ENCODE measurements around the gene EYA4.

Gene EYA4

DNA sequence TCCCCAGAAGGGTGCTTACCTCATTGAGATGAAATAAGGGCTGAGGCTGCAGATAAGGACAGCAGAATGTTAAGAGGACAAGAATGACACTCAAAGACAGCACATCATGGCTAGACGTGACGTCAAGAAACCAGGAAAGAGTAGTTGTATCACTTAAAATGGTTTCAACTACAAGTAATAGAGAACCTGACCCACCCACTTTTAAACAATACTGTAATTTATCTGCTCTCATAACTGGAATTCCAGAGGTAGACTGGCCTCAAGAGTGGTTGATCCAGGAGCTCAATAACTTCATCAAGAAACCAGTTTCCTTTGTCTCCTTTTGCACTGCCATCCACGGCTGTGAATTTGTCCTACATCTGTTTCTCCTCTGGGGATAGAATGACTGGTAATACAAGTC lies 187.1 kb downstream of the EYA4 start:
- Histone ChIP-seq H2AFZ (ENCODE audit: low read depth, low read length, severe bottlenecking) (no peak overlapping the region), H3K9ac (ENCODE audit: low read length) (no peak overlapping the region), H3K36me3 (ENCODE audit: low read length) (no peaks in the 10 kb centered on the region), H3K27ac (ENCODE audit: low read depth, low read length) (no peak overlapping the region), H3K4me3 (ENCODE audit: insufficient read depth, low read length, poor library complexity, severe bottlenecking) (no peak overlapping the region), H3K9me3 (ENCODE audit: insufficient read depth, low read length) (no peaks in the 10 kb centered on the region), H3F3A (ENCODE audit: insufficient read depth) (no peaks in the 10 kb centered on the region), H3K4me2 (ENCODE audit: low read depth, low read length, poor library complexity, severe bottlenecking) (no peak overlapping the region), H3K79me2 (ENCODE audit: insufficient read depth, low read length) (no peaks in the 10 kb centered on the region), H4K20me1 (ENCODE audit: low read depth, low read length) (no peaks in the 10 kb centered on the region), H3K27me3 (ENCODE audit: low read length) (no peaks in the 10 kb centered on the region), H3K9me2 (replicated peaks; ENCODE audit: insufficient read depth, low read length) (no peaks in the 10 kb centered on the region)
- TF ChIP-seq EZH2phosphoT487 (conservative IDR thresholded peaks at IDR 0.05; ENCODE audit: low read length), result no peak
- TF ChIP-seq, protein P1, sequence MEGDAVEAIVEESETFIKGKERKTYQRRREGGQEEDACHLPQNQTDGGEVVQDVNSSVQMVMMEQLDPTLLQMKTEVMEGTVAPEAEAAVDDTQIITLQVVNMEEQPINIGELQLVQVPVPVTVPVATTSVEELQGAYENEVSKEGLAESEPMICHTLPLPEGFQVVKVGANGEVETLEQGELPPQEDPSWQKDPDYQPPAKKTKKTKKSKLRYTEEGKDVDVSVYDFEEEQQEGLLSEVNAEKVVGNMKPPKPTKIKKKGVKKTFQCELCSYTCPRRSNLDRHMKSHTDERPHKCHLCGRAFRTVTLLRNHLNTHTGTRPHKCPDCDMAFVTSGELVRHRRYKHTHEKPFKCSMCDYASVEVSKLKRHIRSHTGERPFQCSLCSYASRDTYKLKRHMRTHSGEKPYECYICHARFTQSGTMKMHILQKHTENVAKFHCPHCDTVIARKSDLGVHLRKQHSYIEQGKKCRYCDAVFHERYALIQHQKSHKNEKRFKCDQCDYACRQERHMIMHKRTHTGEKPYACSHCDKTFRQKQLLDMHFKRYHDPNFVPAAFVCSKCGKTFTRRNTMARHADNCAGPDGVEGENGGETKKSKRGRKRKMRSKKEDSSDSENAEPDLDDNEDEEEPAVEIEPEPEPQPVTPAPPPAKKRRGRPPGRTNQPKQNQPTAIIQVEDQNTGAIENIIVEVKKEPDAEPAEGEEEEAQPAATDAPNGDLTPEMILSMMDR (IDR thresholded peaks at IDR 0.05; ENCODE audit: insufficient read depth, low read length, poor library complexity, severe bottlenecking), result no peak

DNA sequence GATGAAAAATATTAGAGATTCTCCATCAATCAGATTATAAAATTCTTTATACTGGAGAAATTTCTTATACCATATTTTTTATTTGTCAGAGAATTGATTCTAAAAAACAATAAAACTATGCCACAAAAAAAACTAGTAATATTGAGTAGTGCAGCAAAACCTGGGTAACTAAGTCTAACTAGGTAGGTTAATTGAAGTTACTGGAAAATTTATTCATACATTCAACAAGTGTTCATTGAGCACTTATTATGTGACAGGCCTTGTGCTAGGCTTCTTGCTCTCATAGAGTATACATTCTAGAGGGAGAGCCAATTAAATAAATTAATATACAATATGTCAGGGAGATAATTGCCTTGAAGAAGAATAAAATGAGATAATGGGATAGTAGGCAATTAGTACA lies 189.4 kb downstream of the EYA4 start:
- no peak overlapping the region for H3K4me3 ChIP-seq (ENCODE audit: insufficient read depth, low read length, poor library complexity, severe bottlenecking)
- TF ChIP-seq, protein P1 (IDR thresholded peaks at IDR 0.05; ENCODE audit: insufficient read depth, low read length, poor library complexity, severe bottlenecking), result no peak
- no peak for TF ChIP-seq EZH2phosphoT487 (conservative IDR thresholded peaks at IDR 0.05; ENCODE audit: low read length)
- H2AFZ ChIP-seq (ENCODE audit: low read depth, low read length, severe bottlenecking), result no peak overlapping the region
- no peak overlapping the region for H3K9ac ChIP-seq (ENCODE audit: low read length)
- no peak overlapping the region for H3K27ac ChIP-seq (ENCODE audit: low read depth, low read length)
- H3F3A ChIP-seq (ENCODE audit: insufficient read depth), result no peaks in the 10 kb centered on the region
- no peaks in the 10 kb centered on the region for H3K79me2 ChIP-seq (ENCODE audit: insufficient read depth, low read length)
- no peaks in the 10 kb centered on the region for H3K9me2 ChIP-seq (replicated peaks; ENCODE audit: insufficient read depth, low read length)
- no peak overlapping the region for H3K4me2 ChIP-seq (ENCODE audit: low read depth, low read length, poor library complexity, severe bottlenecking)
- no peaks in the 10 kb centered on the region for H4K20me1 ChIP-seq (ENCODE audit: low read depth, low read length)
- no peaks in the 10 kb centered on the region for H3K27me3 ChIP-seq (ENCODE audit: low read length)
- no peaks in the 10 kb centered on the region for H3K9me3 ChIP-seq (ENCODE audit: insufficient read depth, low read length)
- no peaks in the 10 kb centered on the region for H3K36me3 ChIP-seq (ENCODE audit: low read length)

DNA sequence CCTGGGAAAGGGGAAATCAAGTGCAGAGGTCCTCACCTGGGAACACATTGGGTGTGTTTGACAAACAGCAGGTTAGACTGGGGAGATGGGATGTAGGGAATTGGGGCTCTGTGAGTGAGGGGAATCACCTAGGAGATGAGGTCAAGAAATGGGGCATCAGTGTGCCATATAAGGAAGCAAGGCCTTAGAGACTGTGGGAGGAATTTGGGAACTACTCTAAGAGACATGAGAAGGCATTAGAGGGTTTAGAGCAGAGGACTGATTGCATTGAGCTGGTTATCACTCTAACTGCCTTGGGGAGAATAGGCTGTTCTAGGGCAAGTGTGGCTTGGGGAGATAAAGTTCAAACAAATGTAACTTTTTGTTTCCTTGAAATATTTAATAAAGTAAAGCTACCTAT lies 189.9 kb downstream of the EYA4 start:
- no peak for TF ChIP-seq EZH2phosphoT487 (conservative IDR thresholded peaks at IDR 0.05; ENCODE audit: low read length)
- TF ChIP-seq, protein P1 (IDR thresholded peaks at IDR 0.05; ENCODE audit: insufficient read depth, low read length, poor library complexity, severe bottlenecking), result no peak
- no peak overlapping the region for H3K9ac ChIP-seq (ENCODE audit: low read length)
- no peaks in the 10 kb centered on the region for H3K27me3 ChIP-seq (ENCODE audit: low read length)
- no peaks in the 10 kb centered on the region for H3F3A ChIP-seq (ENCODE audit: insufficient read depth)
- no peak overlapping the region for H3K4me2 ChIP-seq (ENCODE audit: low read depth, low read length, poor library complexity, severe bottlenecking)
- no peaks in the 10 kb centered on the region for H3K9me2 ChIP-seq (replicated peaks; ENCODE audit: insufficient read depth, low read length)
- H3K36me3 ChIP-seq (ENCODE audit: low read length), result no peaks in the 10 kb centered on the region
- H4K20me1 ChIP-seq (ENCODE audit: low read depth, low read length), result no peaks in the 10 kb centered on the region
- H3K4me3 ChIP-seq (ENCODE audit: insufficient read depth, low read length, poor library complexity, severe bottlenecking), result no peak overlapping the region
- H3K79me2 ChIP-seq (ENCODE audit: insufficient read depth, low read length), result no peaks in the 10 kb centered on the region
- H3K9me3 ChIP-seq (ENCODE audit: insufficient read depth, low read length), result no peaks in the 10 kb centered on the region
- H2AFZ ChIP-seq (ENCODE audit: low read depth, low read length, severe bottlenecking), result no peak overlapping the region
- no peak overlapping the region for H3K27ac ChIP-seq (ENCODE audit: low read depth, low read length)

All from SU-DHL-6 (cell line).